Mesothelial cell of epicardium (in vitro differentiated cells): ENCODE data around the gene NEUROD6. TPM values are rescaled to one million over a fixed set of nuclear protein-coding genes. Genes with fewer than 3 reads are reported as not detected.

Experiments used
- DNase-seq, 2 experiments: peaks; one replicate each; pipeline ENCODE4 v3.0.0; 2021; ENCODE audit warnings: low spot score in 2 of 2; ENCODE audit not compliant: unreplicated experiment in 2 of 2
- H3K27ac Mint-ChIP-seq: 2 replicates; pipeline ENCODE4 v1.8.0; 2021; ENCODE audit warnings: mixed read lengths
- H3K27me3 Mint-ChIP-seq: 2 replicates; pipeline ENCODE4 v1.8.0; 2021; ENCODE audit warnings: low read depth, mixed read lengths
- H3K36me3 Mint-ChIP-seq: 2 replicates; pipeline ENCODE4 v1.8.0; 2021; ENCODE audit warnings: mixed read lengths
- H3K4me1 Mint-ChIP-seq: 2 replicates; pipeline ENCODE4 v1.8.0; 2021; ENCODE audit warnings: mixed read lengths
- H3K4me3 Mint-ChIP-seq: 2 replicates; pipeline ENCODE4 v1.8.0; 2021; ENCODE audit warnings: mild to moderate bottlenecking, moderate library complexity, mixed read lengths
- H3K9me3 Mint-ChIP-seq: 2 replicates; pipeline ENCODE4 v1.8.0; 2021; ENCODE audit warnings: mixed read lengths
- total RNA-seq: library from RNA; stranded (reverse); gene quantifications from 3 replicates; pipeline ENCODE4 v1.2.1, GENCODE V29; 2021
- TF ChIP-seq, protein P1 (sequence below): fragments of 200-600 bp; sonication (generic); IDR thresholded peaks from one replicate; pipeline ENCODE4 v1.5.0; 2021; ENCODE audit warnings: antibody characterized with exemption; ENCODE audit not compliant: unreplicated experiment

NEUROD6 gene
- total RNA-seq, 1 donor from 2014 or later, result not detected

DNA sequence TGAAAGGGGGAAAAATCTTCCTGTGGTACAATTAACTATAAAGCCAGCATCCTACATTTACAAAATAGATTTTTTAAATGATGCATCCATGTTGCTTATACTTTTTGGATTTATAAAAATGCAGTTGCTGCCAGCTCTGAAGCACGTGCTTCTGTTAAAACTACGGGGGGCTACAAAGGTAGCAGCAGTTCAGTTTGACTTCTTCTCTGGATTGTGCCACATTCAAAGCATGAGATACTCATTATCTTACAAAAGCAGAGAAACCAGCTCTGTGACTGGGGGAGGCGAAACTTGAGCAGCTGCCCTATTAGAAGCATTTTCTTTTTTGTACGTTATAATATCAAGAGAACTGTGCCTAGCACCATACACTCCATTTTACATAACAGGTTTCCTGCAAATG lies 31.1 kb downstream of the NEUROD6 start:
- no peak for DNase-seq
- TF ChIP-seq, protein P1, sequence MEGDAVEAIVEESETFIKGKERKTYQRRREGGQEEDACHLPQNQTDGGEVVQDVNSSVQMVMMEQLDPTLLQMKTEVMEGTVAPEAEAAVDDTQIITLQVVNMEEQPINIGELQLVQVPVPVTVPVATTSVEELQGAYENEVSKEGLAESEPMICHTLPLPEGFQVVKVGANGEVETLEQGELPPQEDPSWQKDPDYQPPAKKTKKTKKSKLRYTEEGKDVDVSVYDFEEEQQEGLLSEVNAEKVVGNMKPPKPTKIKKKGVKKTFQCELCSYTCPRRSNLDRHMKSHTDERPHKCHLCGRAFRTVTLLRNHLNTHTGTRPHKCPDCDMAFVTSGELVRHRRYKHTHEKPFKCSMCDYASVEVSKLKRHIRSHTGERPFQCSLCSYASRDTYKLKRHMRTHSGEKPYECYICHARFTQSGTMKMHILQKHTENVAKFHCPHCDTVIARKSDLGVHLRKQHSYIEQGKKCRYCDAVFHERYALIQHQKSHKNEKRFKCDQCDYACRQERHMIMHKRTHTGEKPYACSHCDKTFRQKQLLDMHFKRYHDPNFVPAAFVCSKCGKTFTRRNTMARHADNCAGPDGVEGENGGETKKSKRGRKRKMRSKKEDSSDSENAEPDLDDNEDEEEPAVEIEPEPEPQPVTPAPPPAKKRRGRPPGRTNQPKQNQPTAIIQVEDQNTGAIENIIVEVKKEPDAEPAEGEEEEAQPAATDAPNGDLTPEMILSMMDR, result no peak
- Mint-ChIP-seq H3K4me3 (no peak overlapping the region), H3K9me3 (no peaks in the 10 kb centered on the region), H3K36me3 (no peaks in the 10 kb centered on the region), H3K27me3 (peaks cover 21% of the 10 kb centered on the region), H3K27ac (no peak overlapping the region), H3K4me1 (peaks cover 27% of the 10 kb centered on the region)

DNA sequence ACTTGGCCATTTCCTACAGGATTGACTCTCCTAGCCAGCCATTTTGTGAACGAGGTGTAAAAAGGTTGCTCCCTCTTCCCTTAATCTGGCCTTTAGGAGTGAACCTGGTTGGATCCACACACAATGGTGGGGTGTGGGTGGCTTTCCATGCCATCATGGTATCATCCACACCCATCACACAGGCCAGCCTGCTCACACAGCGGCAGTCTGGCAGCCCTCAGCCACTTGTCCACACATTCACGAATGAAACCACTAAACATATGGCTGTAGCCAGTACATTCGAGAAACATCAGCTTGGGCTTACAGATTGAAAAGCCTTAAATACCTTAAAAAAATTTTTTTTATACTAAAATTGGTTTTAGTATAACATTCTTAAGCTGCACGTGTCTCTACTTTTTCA lies 31.9 kb downstream of the NEUROD6 start:
- TF ChIP-seq, protein P1, result no peak
- no peaks in the 10 kb centered on the region for H3K9me3 Mint-ChIP-seq
- no peak for DNase-seq
- peaks cover 27% of the 10 kb centered on the region for H3K4me1 Mint-ChIP-seq
- H3K36me3 Mint-ChIP-seq, result no peaks in the 10 kb centered on the region
- peaks cover 23% of the 10 kb centered on the region for H3K27me3 Mint-ChIP-seq
- H3K4me3 Mint-ChIP-seq, result no peak overlapping the region
- H3K27ac Mint-ChIP-seq, result no peak overlapping the region

DNA sequence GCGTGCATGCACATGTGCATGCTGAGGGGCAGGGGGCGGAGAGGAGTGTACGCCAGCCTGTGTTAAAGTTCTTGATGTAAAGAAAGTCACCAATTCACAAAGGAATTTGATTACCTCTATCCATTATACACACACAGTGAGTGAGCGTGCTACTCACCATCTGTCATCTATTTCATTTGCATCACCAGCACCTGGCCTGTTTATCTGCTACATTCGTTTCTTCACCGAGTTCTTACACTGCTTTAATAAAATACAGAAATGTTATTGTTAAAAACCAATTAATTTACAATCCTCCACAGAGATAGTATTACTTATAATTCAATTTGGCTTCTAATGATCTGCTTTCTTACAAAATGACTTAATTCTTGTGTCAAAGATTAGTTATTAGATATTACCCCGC lies 32.6 kb downstream of the NEUROD6 start:
- DNase-seq, result no peak
- H3K4me3 Mint-ChIP-seq, result no peak overlapping the region
- no peaks in the 10 kb centered on the region for H3K9me3 Mint-ChIP-seq
- TF ChIP-seq, protein P1, result no peak
- no peak overlapping the region for H3K27ac Mint-ChIP-seq
- peaks cover 22% of the 10 kb centered on the region for H3K27me3 Mint-ChIP-seq
- peaks cover 27% of the 10 kb centered on the region for H3K4me1 Mint-ChIP-seq
- H3K36me3 Mint-ChIP-seq, result no peaks in the 10 kb centered on the region

DNA sequence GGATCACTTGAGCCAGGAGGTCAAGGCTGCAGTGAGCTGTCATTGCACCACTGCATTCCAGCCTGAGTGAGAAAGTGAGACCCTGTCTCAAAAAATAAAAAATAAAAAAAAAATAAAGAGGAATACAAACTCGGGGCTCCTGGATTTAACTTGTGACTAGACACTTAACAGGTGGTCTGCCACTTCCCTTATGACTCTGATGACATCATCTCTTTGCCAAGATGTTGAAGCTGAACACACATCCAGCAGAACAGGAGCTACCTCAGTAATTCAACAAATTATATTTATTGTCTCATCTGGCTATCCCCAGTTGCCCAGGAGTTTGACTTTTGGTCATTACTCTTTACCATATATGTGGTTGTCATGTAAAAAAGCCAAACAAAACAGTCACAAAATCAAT lies 35.3 kb downstream of the NEUROD6 start:
- TF ChIP-seq, protein P1, result no peak
- H3K4me1 Mint-ChIP-seq, result peaks cover 21% of the 10 kb centered on the region
- no peak overlapping the region for H3K27ac Mint-ChIP-seq
- no peaks in the 10 kb centered on the region for H3K9me3 Mint-ChIP-seq
- no peak for DNase-seq
- H3K27me3 Mint-ChIP-seq, result peaks cover 22% of the 10 kb centered on the region
- no peak overlapping the region for H3K4me3 Mint-ChIP-seq
- H3K36me3 Mint-ChIP-seq, result no peaks in the 10 kb centered on the region

DNA sequence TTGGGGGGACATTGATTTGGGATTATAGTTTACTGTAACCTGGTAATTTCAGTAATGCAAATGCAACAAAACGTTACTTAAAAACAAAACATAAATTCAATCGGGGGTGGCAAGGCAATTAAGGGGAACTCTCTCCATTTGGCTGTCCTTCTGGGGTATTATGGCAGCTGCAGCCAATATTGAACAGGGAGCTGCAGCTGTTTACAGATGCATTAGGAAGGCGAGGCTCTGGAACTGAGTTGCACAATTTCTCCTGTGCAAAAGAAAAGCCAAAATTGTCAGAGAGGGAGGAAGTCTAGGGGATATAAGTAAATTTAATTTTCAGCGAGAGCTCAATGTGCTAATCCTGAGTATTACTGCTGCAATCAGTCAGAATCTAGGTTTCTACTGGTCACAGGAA lies 36.1 kb downstream of the NEUROD6 start:
- no peak overlapping the region for H3K4me3 Mint-ChIP-seq
- TF ChIP-seq, protein P1, result no peak
- peaks cover 20% of the 10 kb centered on the region for H3K27me3 Mint-ChIP-seq
- H3K4me1 Mint-ChIP-seq, result peaks cover 15% of the 10 kb centered on the region
- no peak overlapping the region for H3K27ac Mint-ChIP-seq
- no peak for DNase-seq
- no peaks in the 10 kb centered on the region for H3K9me3 Mint-ChIP-seq
- H3K36me3 Mint-ChIP-seq, result no peaks in the 10 kb centered on the region

DNA sequence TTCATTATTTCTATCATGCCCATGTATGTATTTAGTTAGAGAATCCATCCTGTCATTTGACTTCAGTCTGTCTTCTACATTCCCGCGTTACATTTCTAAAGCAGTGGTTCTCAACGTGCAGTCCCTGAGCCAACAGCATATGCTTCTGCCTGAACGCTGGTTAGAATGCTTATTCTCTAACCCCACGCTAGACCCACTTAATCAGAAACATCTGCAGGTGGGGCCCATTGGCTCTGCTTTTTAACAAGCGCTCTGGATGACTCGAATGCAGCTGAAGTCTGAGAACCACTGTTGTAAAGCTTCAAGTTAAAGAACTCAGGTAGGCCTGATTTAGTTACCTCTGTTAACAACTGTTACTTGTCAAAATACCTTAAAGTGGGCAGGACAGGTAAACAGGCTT lies 38.2 kb downstream of the NEUROD6 start:
- peaks cover 4% of the 10 kb centered on the region for H3K9me3 Mint-ChIP-seq
- peaks cover 17% of the 10 kb centered on the region for H3K27me3 Mint-ChIP-seq
- no peak for DNase-seq
- H3K4me3 Mint-ChIP-seq, result no peak overlapping the region
- H3K4me1 Mint-ChIP-seq, result peaks cover 2% of the 10 kb centered on the region
- no peak overlapping the region for H3K27ac Mint-ChIP-seq
- H3K36me3 Mint-ChIP-seq, result no peaks in the 10 kb centered on the region
- TF ChIP-seq, protein P1, result no peak
